NOMO-1 (cell line): ENCODE data around the gene ADK.
"Not testable (repeated sequence)": the region's sequence is repeated elsewhere in the genome, so short reads cannot be mapped to it uniquely, and the experiment has no call there.

Experiments used
- DNase-seq, 2 experiments: peaks; one replicate each; lab custom pipeline; 2025; ENCODE audit not compliant: unreplicated experiment in 2 of 2; lab: John Stamatoyannopoulos, UW

The ADK gene

DNA sequence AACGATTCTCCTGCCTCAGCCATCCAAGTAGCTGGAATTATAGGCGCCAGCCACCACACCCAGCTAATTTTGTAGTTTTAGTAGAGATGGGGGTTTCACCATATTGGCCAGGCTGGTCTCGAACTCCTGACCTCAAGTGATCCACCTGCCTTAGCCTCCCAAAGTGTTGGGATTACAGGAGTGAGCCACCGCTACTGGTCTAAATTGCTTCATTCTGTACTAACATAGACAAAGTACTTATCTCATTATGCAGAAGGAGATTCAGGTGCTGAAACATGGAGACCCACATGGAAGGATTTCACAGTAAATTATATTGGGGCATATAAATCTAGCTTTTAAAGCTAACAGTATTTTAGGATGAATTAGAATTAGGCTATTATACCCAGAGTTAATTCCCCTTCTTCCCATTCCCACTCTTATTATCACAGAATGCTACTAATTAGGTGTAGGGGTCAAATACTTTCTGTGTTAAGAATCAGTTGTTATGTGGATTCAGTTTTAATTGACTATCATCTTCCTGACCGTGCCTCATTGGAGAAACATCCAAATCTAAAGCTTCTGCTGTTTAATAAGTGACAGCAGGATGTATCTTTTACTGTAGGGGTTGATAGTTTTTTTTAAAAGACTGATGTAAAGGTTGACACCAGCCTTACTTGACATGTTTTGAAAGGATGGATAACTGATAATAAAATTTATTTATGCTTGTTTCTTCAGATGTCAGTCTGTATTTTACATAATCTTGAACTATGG, 27.2 kb downstream of the ADK start:
- no peak for DNase-seq

DNA sequence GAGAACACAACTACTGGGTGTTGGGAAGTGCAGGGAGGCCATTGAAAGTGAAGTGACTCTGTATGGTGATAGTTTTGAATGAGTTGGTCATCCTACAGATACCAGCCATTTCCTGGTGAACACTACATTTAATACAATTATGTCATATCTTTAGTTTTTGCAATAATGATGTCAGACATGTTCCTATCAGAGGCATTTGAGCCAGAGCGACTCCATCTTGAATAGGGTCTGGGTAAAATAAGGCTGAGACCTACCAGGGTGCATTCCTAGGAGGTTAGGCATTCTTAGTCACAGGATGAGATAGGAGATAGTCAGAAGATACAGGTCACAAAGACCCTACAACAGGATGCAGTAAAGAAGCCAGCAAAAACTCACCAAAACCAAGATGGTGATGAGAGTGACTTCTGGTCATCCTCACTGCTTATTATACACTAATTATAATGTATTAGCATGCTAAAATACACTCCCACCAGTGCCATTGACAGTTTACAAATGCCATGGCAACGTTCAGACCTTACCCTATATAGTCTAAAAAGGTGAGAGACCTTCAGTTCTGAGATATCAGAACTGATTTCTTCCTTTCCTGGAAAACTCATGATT, 28.2 kb downstream of the ADK start:
- DNase-seq, result no peak

- DNase-seq, result no peak
Observed at GRCh38 chr10:74186678-74187077, 35.7 kb downstream of the ADK start.

DNA sequence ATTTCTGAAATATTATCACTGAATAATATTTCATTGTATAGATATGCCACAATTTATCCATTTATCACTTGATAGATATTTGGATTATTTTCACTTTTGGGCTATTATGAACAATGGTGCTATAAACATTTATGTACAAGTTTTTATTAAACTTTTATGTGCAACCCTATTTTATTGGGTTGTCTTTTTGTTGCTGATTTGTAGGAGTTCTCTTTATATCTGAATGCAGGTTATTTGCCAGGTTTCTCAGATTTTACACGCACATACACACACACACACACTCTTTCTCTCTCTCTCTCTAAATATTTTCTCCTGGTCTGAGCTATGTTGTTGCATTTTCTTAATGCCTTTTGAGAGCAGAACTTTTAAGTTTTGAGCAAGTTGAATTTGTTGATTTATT, 36.2 kb downstream of the ADK start:
- DNase-seq, result no peak

- DNase-seq, result not testable (repeated sequence)
Observed at GRCh38 chr10:74188617-74189016, 37.6 kb downstream of the ADK start.

DNA sequence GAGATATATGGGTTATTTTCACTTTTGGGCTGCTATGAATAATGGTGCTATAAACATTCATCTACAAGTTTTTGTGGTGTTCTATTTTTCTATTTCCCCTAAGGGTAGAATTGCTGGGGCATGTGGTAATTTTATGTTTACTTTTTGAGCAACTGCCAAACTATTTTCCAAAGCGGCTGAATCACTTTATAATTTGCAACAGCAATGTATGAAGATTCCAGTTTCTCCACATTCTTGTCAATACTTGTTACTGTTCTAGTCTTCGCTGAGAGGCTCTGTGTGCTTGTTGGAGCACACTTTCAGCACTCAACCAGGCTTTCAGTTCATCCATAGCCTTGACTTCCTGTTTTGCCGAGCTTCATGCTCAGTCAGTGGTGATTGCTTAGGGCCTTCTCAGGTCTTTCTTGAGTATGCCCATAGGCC, 39.0 kb downstream of the ADK start:
- peak; percentile 64 to 75 for DNase-seq

DNA sequence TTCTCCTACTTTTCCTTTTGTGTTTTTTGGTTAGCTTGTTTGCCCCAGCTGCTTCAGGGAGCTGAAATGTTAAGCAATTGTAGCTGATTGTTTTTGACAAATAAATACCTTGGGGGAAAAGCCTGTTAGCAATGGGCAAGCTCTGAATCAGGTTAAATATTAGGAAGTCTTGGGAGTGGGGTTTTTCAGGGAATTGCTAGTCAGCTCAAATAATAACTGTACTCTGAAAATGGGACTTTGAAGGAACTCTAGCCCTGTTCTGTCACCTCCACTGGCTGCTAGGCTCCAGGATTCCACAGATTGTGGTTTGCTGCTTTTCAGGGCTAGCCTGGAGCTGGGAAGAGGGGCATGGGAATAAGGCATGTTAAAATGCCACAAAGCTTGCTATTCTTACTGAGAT, 39.5 kb downstream of the ADK start:
- no peak for DNase-seq

DNA sequence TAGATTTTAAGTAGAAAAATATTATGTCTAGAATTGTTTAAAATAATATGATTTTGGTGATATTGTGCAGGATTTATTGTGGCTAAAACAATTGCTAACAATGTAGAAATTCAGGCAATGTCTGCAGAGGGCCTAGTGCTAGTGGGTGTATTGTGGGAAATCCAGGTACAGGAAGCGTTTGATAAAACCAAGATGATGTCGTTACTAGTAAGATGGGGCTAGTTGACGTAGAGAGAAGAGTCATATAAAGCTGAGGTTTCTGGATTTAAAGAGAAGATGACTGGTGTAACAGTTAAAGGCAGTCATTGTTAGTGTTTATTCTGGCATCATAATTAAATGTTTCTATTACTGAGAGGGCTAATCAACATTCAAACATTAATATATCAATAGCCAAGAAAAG, 43.5 kb downstream of the ADK start:
- DNase-seq, result no peak

- no peak for DNase-seq
Observed at GRCh38 chr10:74194999-74195398, 44.0 kb downstream of the ADK start.

DNA sequence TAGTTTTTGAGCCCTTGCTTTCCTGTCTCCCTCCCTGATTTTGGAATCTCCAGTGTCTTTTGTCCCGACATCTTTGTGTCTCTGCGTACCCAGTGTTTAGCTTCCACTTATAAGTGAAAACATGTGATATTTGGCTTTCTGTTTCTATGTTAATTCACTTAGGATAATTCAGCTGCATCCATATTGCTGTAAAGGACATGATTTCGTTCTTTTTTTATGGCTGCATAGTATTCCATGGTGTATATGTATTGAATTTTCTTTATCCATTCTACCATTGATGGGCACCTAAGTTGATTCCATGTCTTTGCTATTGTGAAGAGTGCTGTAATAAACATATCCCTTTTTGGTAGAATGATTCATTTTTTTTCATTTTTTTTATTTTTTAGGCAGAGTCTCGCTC, 48.3 kb downstream of the ADK start:
- DNase-seq, result no peak

- DNase-seq, result no peak
Observed at GRCh38 chr10:74202356-74202755, 51.3 kb downstream of the ADK start.

DNA sequence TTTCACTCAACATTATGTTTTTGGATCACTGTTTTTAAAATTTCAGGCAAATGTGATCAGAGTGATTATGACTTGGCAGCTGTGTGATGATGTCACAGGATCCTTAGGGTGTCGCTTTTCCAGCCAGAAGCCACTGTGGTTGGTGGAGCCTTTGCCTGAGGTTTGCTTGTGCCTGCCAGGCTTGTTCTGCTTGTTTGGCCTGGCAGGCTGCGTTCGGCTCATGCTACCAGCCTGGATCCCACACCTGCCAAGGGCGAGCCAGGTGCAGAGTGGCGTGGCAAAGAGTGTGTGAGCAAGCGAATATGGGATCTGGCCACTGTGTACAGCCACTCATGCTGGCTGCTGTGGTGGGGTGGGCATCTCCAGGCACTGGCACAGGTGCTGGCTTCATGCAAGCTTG, 55.7 kb downstream of the ADK start:
- no peak for DNase-seq

DNA sequence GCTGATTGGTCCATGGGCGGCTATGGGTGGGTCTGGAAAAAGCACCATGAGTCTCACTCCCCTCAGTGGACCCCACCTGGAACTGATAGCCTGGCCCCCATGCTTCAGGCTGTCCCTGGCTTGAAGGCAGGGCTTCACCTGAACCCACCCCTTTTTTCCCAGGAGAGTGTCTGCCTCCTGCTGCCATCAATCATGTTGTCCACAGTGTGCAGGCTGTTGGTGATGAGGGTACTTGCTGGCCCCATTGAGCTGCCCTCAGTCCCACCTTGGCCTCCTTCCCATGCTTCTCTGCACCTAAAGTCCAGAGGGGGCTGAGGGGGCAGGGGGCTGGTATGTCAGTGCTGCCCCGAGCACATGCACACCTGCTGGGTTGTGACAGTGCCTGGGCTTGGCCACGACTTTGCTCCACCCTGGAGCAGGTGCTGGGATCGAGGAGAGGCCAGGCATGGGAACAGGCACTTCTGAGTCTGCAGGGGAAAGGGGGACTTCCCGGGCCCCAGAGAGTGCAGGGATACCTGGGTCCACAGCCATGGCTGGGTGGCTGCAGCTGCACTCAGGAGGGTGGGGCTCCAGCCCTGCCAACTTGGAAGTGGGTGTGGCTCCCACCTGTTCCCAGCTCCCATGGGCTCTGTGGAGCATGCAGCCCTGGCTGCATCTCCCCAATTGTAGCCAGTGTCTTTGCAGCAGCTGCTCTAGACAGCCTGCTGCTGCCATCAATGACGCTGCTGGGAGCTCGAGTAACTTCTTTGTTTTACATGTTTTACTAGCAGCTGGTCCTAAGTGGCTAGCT, 56.9 kb downstream of the ADK start:
- DNase-seq, result no peak

DNA sequence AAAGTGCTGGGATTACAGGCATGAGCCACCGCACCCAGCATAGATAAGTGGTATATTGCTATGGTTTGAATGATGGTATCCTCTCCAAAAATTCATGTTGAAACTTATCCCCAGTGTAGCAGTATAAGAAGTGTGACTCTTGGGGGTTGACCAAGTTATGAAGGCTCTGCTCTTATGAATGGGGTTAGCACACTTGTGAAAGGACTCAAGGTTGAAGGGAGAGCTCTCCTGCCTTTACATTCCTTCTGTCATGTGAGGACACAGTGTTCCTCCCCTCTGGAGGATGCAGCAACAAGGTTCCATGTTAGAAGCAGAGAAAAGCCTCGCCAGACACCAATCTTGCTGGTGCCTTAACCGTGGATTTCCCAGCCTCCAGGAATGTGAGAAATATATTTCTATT, 58.0 kb downstream of the ADK start:
- no peak for DNase-seq

GRCh38 chr10:74213019-74213418, 62.0 kb downstream of the ADK start:
- DNase-seq, result no peak

DNA sequence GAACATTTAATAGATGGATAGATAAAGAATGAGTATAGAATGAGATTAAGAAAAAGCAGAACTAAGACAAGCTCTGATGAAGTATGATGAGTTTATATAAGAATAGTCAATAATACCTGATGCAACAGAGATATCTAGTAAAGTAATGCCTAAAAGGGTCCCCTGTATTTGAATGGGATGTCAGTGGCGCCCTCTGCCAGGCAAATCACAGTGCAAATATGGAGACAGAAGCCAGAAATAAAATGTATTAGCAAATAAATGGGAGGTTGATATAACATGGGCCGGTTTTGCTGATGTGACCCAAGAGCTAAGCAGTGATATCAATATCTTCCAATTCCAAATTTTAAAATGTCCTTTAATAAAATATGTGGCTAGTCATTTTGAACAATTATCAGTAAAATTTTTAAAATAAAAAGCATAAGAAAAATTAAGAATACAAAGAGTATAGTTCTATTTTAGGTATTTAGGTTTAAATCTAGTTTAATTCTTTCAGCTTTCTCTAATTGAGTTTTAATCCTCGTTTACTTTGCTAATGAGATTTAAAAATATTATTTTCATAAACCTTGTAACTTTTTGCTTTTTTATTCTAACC, 62.6 kb downstream of the ADK start:
- peak; percentile 24 to 27 for DNase-seq

DNA sequence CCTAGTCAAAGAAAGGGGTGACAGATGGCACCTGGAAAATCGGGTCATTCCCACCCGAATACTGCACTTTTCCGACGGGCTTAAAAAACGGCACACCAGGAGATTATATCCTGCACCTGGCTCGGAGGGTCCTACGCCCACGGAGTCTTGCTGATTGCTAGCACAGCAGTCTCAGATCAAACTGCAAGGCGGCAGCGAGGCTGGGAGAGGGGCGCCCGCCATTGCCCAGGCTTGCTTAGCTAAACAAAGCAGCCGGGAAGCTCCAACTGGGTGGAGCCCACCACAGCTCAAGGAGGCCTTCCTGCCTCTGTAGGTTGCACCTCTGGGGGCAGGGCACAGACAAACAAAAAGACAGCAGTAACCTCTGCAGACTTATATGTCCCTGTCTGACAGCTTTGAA, 66.1 kb downstream of the ADK start:
- not testable (repeated sequence) for DNase-seq

DNA sequence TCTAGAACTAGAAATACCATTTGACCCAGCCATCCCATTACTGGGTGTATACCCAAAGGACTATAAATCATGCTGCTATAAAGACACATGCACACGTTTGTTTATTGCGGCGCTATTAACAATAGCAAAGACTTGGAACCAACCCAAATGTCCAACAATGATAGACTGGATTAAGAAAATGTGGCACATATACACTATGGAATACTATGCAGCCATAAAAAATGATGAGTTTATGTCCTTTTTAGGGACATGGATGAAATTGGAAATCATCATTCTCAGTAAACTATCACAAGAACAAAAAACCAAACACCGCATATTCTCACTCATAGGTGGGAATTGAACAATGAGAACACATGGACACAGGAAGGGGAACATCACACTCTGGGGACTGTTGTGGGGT, 71.4 kb downstream of the ADK start:
- DNase-seq, result not testable (repeated sequence)

GRCh38 chr10:74223755-74224529, 72.9 kb downstream of the ADK start:
- DNase-seq, result no peak

DNA sequence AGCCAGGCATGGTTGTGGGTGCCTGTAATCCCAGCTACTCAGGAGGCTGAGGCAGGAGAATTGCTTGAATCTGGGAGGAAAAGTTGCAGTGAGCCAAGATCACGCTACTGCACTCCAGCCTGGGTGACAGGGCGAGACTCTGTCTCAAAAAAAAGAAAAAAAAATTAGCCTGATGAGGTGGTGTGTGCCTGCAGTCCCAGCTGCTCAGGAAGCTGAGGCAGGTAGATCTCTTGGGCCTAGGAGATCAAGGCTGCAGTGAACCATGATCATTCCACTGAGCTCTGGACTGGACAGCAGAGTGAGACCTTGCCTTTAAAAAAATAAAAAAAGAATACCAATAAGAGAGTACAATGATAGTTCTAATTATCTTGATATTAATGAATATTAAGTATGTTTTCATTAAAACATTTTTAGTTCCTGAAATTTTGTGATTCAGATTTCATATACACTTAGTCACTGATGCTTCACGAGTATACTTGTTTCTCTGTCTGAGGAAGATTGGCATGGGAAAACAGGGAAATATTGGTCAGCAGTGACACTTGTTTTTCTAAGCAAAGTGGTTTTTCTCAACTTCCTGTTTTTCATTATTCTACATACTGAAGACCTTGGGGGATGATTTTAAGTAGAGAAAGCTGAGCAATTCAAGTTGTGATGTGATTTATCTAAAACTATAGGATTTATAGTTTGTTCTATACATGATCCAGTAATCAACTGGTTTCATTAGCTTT, 76.8 kb downstream of the ADK start:
- DNase-seq, result peak in 1 of 2 experiments; percentile 70
